ENCODE data around the gene SNRK. TPM values are rescaled to one million over a fixed set of nuclear protein-coding genes. Genes with fewer than 3 reads are reported as not detected.

The SNRK gene
- total RNA-seq, 1 experiment from 2014 or later: 7.3 TPM

DNA sequence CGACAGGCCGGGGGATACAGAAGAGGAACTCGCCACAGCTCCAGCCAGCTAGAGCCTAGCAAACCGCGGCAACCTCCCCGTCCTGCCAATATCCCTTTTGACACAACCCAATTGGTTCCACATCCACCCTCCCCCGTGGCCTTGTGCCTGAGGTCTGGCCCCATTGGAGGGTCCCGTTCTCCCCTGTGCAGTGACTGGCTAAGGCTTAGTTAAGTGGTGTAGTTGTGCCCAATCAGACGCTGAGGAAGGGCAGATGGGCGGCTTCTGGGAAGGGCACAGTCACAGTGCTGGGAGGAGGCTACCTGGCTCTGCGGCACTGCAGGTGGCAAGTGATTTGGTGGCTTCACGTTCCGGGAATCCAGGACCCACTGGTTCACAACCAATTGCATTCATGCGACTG is 78.6 kb downstream of the SNRK start:
- POLR2A ChIA-PET (ENCODE audit: low non-redundant PET): no interaction called here
- intact Hi-C loops (cut with micrococcal nuclease; ENCODE audit: unreplicated experiment): no loop called here

DNA sequence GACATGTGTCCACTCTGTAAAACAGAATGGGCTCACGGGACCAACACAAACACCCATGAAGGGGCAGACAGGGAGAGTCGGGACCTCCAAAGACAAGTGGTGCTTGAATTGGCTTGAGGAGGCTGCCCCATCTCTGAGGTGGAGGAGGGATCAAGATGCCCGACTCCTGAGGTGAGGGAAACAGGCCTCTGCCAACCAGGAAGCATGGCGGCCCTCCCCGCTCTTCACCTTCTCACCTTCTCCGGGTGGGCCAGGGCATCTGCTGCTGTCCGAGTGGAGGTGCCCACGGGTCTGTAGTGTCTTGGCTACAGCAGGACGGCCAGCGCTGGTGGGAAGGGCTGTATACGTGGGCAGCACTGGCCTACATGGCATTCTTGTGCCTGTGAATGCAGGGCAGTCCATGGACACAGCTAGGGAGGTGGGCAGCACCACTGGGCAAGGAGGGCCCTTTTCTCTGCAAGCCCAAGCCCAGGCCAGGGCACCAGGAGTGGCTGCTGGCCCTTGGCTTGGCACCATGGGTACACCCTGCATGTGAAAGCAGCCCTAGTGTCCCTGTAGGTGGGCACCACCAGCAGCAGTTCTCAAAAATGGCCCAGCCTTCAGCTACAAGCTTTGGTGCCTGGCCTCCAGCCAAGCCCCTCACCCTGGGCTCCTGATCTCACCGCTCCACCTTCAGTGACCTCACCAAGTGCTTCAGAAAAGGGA is 79.4 kb downstream of the SNRK start:
- no peaks in the 10 kb centered on the region for H3K4me1 ChIP-seq (ENCODE audit: insufficient read depth, low read length, poor library complexity, severe bottlenecking)
- no peak overlapping the region for H3K27ac ChIP-seq (ENCODE audit: low read depth, low read length, poor library complexity, severe bottlenecking)
- CTCF ChIA-PET: no interaction called here
- H3K4me3 ChIP-seq (ENCODE audit: low read depth, low read length, poor library complexity, severe bottlenecking): no peak overlapping the region
- TF ChIP-seq, protein P1, sequence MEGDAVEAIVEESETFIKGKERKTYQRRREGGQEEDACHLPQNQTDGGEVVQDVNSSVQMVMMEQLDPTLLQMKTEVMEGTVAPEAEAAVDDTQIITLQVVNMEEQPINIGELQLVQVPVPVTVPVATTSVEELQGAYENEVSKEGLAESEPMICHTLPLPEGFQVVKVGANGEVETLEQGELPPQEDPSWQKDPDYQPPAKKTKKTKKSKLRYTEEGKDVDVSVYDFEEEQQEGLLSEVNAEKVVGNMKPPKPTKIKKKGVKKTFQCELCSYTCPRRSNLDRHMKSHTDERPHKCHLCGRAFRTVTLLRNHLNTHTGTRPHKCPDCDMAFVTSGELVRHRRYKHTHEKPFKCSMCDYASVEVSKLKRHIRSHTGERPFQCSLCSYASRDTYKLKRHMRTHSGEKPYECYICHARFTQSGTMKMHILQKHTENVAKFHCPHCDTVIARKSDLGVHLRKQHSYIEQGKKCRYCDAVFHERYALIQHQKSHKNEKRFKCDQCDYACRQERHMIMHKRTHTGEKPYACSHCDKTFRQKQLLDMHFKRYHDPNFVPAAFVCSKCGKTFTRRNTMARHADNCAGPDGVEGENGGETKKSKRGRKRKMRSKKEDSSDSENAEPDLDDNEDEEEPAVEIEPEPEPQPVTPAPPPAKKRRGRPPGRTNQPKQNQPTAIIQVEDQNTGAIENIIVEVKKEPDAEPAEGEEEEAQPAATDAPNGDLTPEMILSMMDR (conservative IDR thresholded peaks at IDR 0.05; ENCODE audit: low read depth, low read length): no peak
- no peak for TF ChIP-seq EZH2 (IDR thresholded peaks at IDR 0.05; ENCODE audit: borderline replicate concordance, low read depth, low read length, poor library complexity, severe bottlenecking)
- H3K9me3 ChIP-seq (ENCODE audit: low read depth, low read length, poor library complexity, severe bottlenecking): no peaks in the 10 kb centered on the region
- no peaks in the 10 kb centered on the region for H3K36me3 ChIP-seq (ENCODE audit: insufficient read depth, low read length, poor library complexity, severe bottlenecking)
- DNase-seq (ENCODE audit: low spot score): no peak
- intact Hi-C loops (cut with micrococcal nuclease; ENCODE audit: unreplicated experiment): no loop called here
- POLR2A ChIA-PET (ENCODE audit: low non-redundant PET): no interaction called here
- no peaks in the 10 kb centered on the region for H3K27me3 ChIP-seq (replicated peaks; ENCODE audit: insufficient read depth, low read depth, low read length, poor library complexity)
- no TSS peak for BruUV-seq (replicated peaks)

More for the DNA sequence above, 78.6 kb downstream of the SNRK start:
- no peak for DNase-seq (ENCODE audit: low spot score)
- no peaks in the 10 kb centered on the region for H3K4me1 ChIP-seq (ENCODE audit: insufficient read depth, low read length, poor library complexity, severe bottlenecking)
- H3K36me3 ChIP-seq (ENCODE audit: insufficient read depth, low read length, poor library complexity, severe bottlenecking): no peaks in the 10 kb centered on the region
- H3K4me3 ChIP-seq (ENCODE audit: low read depth, low read length, poor library complexity, severe bottlenecking): no peak overlapping the region
- no peak for TF ChIP-seq EZH2 (IDR thresholded peaks at IDR 0.05; ENCODE audit: borderline replicate concordance, low read depth, low read length, poor library complexity, severe bottlenecking)
- TF ChIP-seq, protein P1 (conservative IDR thresholded peaks at IDR 0.05; ENCODE audit: low read depth, low read length): no peak
- H3K27ac ChIP-seq (ENCODE audit: low read depth, low read length, poor library complexity, severe bottlenecking): no peak overlapping the region
- H3K27me3 ChIP-seq (replicated peaks; ENCODE audit: insufficient read depth, low read depth, low read length, poor library complexity): no peaks in the 10 kb centered on the region
- CTCF ChIA-PET: no interaction called here
- no peaks in the 10 kb centered on the region for H3K9me3 ChIP-seq (ENCODE audit: low read depth, low read length, poor library complexity, severe bottlenecking)
- BruUV-seq (replicated peaks): no TSS peak

GRCh38 chr3:43366481-43366880 is 80.1 kb downstream of the SNRK start:
- DNase-seq (ENCODE audit: low spot score): no peak
- Histone ChIP-seq H3K9me3 (ENCODE audit: low read depth, low read length, poor library complexity, severe bottlenecking) (no peaks in the 10 kb centered on the region), H3K36me3 (ENCODE audit: insufficient read depth, low read length, poor library complexity, severe bottlenecking) (no peaks in the 10 kb centered on the region), H3K27ac (ENCODE audit: low read depth, low read length, poor library complexity, severe bottlenecking) (no peak overlapping the region), H3K4me3 (ENCODE audit: low read depth, low read length, poor library complexity, severe bottlenecking) (no peak overlapping the region), H3K27me3 (replicated peaks; ENCODE audit: insufficient read depth, low read depth, low read length, poor library complexity) (no peaks in the 10 kb centered on the region), H3K4me1 (ENCODE audit: insufficient read depth, low read length, poor library complexity, severe bottlenecking) (no peaks in the 10 kb centered on the region)
- POLR2A ChIA-PET (ENCODE audit: low non-redundant PET): no interaction called here
- no peak for TF ChIP-seq EZH2 (IDR thresholded peaks at IDR 0.05; ENCODE audit: borderline replicate concordance, low read depth, low read length, poor library complexity, severe bottlenecking)
- TF ChIP-seq, protein P1 (conservative IDR thresholded peaks at IDR 0.05; ENCODE audit: low read depth, low read length): no peak
- intact Hi-C loops (cut with micrococcal nuclease; ENCODE audit: unreplicated experiment): no loop called here
- CTCF ChIA-PET: no interaction called here
- BruUV-seq (replicated peaks): no TSS peak

Data from A673 (cell line).